Ovary (tissue), 3 donors: ENCODE data around the gene HTRA1.

Experiments used
- CTCF ChIP-seq, 3 donors: fragments of 450-650 bp in 2 of 3; fragments of 200-600 bp in 1 of 3; IDR thresholded peaks; one replicate each; pipeline versions ENCODE4 v1.5.1 to v1.8.0; 2016 to 2022; ENCODE audit warnings: antibody characterized with exemption in 3 of 3, mild to moderate bottlenecking in 1 of 3
- EP300 ChIP-seq: sonication (generic); formaldehyde crosslinking; IDR thresholded peaks from one replicate; pipeline ENCODE4 v1.6.1; 2017; ENCODE audit warnings: antibody characterized with exemption
- POLR2A ChIP-seq: fragments of 450-650 bp; IDR thresholded peaks from one replicate; pipeline ENCODE4 v1.6.1; 2017; ENCODE audit warnings: antibody characterized with exemption, mild to moderate bottlenecking, moderate library complexity
- donor health status: DM: no; HTN: no; CAD: no.

- TF ChIP-seq POLR2A = no peak
- TF ChIP-seq CTCF (IDR thresholded peaks at IDR 0.05) = no peak
- TF ChIP-seq EP300 = no peak
Measured at GRCh38 chr10:122463466-122464249, 2.3 kb downstream of the HTRA1 start.
